Gastrocnemius medialis (tissue), 4 donors: ENCODE measurements around the gene MAP2K6. TPM values are rescaled to one million over a fixed set of nuclear protein-coding genes. Genes with fewer than 3 reads are reported as not detected.

ENCODE experiments used
- ATAC-seq, 2 donors: fragments of 150-250 bp; one replicate each; pipeline ENCODE4 v1.9.1; 2016
- DNase-seq, 2 donors: peaks; one replicate each; pipeline ENCODE4 v3.0.0-alpha.2; 2019
- H3K27ac ChIP-seq, 4 donors: fragments of 200-600 bp; sonication (generic); 1 replicate in 1 of 4; 2 replicates in 3 of 4; pipeline ENCODE4 v1.5.1; 2016 to 2018; ENCODE audit warnings: mild to moderate bottlenecking in 2 of 4, moderate library complexity in 1 of 4
- H3K27me3 ChIP-seq, 3 donors: fragments of 200-600 bp; sonication (generic) in 2 of 3; 1 replicate in 1 of 3; 2 replicates in 2 of 3; pipeline versions ENCODE4 v1.5.1 to v1.6.0; 2016 to 2019; ENCODE audit warnings: mild to moderate bottlenecking in 1 of 3, moderate library complexity in 1 of 3
- H3K36me3 ChIP-seq, 2 donors: fragments of 200-600 bp; sonication (generic) in 1 of 2; one replicate each; pipeline ENCODE4 v1.5.1; 2017 to 2018
- H3K4me1 ChIP-seq, 2 donors: fragments of 200-600 bp; sonication (generic) in 1 of 2; one replicate each; pipeline ENCODE4 v1.5.1; 2016 to 2017; ENCODE audit warnings: mild to moderate bottlenecking in 2 of 2
- H3K4me3 ChIP-seq, 4 donors: fragments of 200-600 bp; sonication (generic) in 3 of 4; 1 replicate in 1 of 4; 2 replicates in 3 of 4; pipeline ENCODE4 v1.5.1; 2016 to 2019; ENCODE audit warnings: mild to moderate bottlenecking in 2 of 4
- H3K9me3 ChIP-seq, 3 donors: fragments of 200-600 bp; sonication (generic) in 2 of 3; 1 replicate in 1 of 3; 2 replicates in 2 of 3; pipeline ENCODE4 v1.5.1; 2016 to 2019
- CTCF ChIP-seq, 5 experiments: fragments of 450-650 bp in 3 of 5; fragments of 200-600 bp in 2 of 5; sonication (generic) in 2 of 5; IDR thresholded peaks in 4 of 5; conservative IDR thresholded peaks in 1 of 5; 1 replicate in 4 of 5; 2 replicates in 1 of 5; pipeline ENCODE4 v1.5.1; 2016 to 2019; ENCODE audit warnings: antibody characterized with exemption in 5 of 5, mild to moderate bottlenecking in 3 of 5, moderate library complexity in 3 of 5
- POLR2A ChIP-seq, 2 donors: fragments of 450-650 bp; IDR thresholded peaks; one replicate each; pipeline ENCODE4 v1.6.1; 2017; ENCODE audit warnings: antibody characterized with exemption in 2 of 2, mild to moderate bottlenecking in 2 of 2, moderate library complexity in 2 of 2
- in situ Hi-C, 4 donors: fragments of 200-750 bp; cut with MboI; loops; one replicate each; pipeline versions ENCODE4 v1.15.0 to v1.8.0; 2017; ENCODE audit warnings: low sequenced_read_pairs in 4 of 4
- intact Hi-C: fragments of 100-400 bp; cut with DNase I; formaldehyde crosslinking; loops from one replicate; pipeline ENCODE4 v1.15.1; 2023; ENCODE audit warnings: low total_unique reads
- total RNA-seq, 4 donors: library from RNA; depleted of rRNA; stranded (reverse); fragments of >200 nt; gene quantifications; one replicate each; pipeline versions ENCODE4 v1.1.0 to v1.2.3, GENCODE V29; 2016

MAP2K6 gene
- total RNA-seq, 4 donors from 2014 or later = 35.1 to 351 (median 223) TPM

DNA sequence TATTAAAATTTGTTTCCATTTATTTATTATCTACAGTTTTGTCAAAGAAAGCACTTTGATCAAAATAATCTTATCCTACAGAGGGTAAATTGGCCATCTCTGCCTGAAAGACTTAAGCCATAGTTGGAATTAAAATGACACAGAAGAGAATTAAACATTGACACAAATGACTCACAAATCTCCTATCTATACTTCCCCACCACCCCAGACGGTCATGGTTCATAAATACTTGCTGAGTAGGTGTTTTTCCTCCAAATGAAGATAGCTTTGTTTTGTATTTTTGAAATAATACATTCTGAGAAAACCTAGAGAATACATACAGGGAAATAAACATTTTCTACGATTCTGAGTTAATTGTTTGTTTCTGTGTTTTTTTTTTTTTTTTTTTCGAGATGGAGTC, 142.8 kb downstream of the MAP2K6 start:
- Histone ChIP-seq H3K27ac (no peak overlapping the region), H3K4me1 (peaks cover 12 to 22% of the 10 kb centered on the region in 2 donors), H3K36me3 (no peaks in the 10 kb centered on the region), H3K4me3 (no peak overlapping the region), H3K27me3 (no peaks in the 10 kb centered on the region), H3K9me3 (no peaks in the 10 kb centered on the region)
- TF ChIP-seq CTCF (IDR thresholded peaks at IDR 0.05 in 4 of 5, conservative IDR thresholded peaks at IDR 0.05 in 1 of 5) = no peak
- no peak for TF ChIP-seq POLR2A (IDR thresholded peaks at IDR 0.05)
- ATAC-seq (no peak), DNase-seq (no peak)
- intact Hi-C loops = no loop called here
- in situ Hi-C loops = loop anchor here in 1 of 4 donors (25.0 kb wide), 1 partner anchor 605 kb away; the partner anchor contains the start of gene KCNJ2

DNA sequence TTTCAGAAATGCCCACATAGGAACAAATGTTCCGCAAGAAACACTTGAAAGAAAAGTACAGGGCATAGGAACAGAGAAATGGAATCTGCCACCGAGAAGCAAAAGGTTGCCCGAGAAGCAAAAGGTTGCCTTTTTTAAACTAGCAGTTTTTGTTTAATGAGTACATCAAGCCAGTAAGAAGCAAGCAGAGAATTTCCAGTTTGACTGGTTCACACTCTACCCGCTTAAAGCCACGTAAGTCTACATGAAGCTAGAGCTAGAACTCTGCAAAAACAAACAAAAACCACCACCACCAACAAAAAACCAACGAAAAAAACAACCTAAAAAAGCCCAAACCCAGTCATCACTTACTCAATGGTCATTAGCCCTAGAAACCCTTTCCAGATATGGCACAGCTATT, 144.3 kb downstream of the MAP2K6 start:
- H3K36me3 ChIP-seq = no peaks in the 10 kb centered on the region
- no peaks in the 10 kb centered on the region for H3K27me3 ChIP-seq
- in situ Hi-C loops = loop anchor here in 1 of 4 donors (25.0 kb wide), 1 partner anchor 604 kb away; the partner anchor contains the start of gene KCNJ2
- H3K9me3 ChIP-seq = no peaks in the 10 kb centered on the region
- H3K4me1 ChIP-seq = peaks cover 12 to 22% of the 10 kb centered on the region in 2 donors
- TF ChIP-seq CTCF (IDR thresholded peaks at IDR 0.05 in 4 of 5, conservative IDR thresholded peaks at IDR 0.05 in 1 of 5) = no peak
- no peak for TF ChIP-seq POLR2A (IDR thresholded peaks at IDR 0.05)
- H3K4me3 ChIP-seq = no peak overlapping the region
- DNase-seq (no peak), ATAC-seq (no peak)
- peak overlapping the region in 2 of 4 donors; percentile 55 to 64 for H3K27ac ChIP-seq
- intact Hi-C loops = no loop called here

DNA sequence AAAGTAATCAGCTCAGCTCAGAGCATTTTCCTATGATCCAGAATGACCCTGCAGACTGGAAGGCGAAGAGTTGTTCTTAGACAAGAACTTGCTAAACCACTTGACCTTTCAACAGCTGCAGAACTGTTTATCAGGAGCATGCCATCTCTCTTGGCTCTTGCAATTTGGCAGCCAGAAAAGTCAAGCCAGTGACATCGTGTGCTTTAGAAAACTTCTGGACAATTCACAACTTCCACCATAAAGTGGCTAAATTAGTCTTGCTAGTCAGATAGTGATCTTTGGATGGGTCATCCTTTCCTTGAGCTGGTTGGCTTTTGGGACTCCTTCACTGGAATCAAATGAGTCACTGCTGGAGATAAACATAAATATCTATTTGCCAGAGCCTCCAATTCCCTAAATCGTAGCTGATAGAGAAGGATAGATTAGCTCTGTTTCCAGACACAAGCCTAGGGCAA, 146.5 kb downstream of the MAP2K6 start:
- Histone ChIP-seq H3K4me1 (peaks cover 12 to 18% of the 10 kb centered on the region in 2 donors), H3K9me3 (no peaks in the 10 kb centered on the region), H3K27ac (peak overlapping the region; percentile 73 to 87 (median 82)), H3K27me3 (no peaks in the 10 kb centered on the region), H3K4me3 (no peak overlapping the region), H3K36me3 (no peaks in the 10 kb centered on the region)
- ATAC-seq (peak; percentile 93 to 95), DNase-seq (peak; percentile 65 to 77)
- no peak for TF ChIP-seq CTCF (IDR thresholded peaks at IDR 0.05 in 4 of 5, conservative IDR thresholded peaks at IDR 0.05 in 1 of 5)
- intact Hi-C loops = no loop called here
- in situ Hi-C loops = loop anchor here in 3 of 4 donors (10.0 to 25.0 kb wide), 3 partner anchors 584 to 994 kb away; partner anchors contain the start of gene KCNJ2 (in 1 of the 3)

DNA sequence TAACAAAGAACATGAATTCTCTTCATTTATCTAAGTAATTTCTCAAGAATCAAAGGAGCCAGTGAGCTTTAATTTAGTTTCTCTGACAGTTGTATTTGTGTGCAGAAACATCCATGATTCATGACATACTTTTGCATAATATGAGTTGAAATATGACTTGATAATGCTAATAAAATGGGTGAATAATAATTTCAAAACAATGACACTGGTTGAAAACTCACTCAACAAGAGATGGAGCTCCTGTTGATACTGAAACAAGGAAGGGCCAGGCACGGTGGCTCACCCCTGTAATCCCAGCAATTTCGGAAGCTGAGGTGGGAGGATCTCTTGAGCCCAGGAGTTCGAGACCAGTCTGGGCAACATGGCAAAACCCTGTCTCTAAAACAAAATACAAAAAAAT, 147.0 kb downstream of the MAP2K6 start:
- Histone ChIP-seq H3K9me3 (no peaks in the 10 kb centered on the region), H3K36me3 (no peaks in the 10 kb centered on the region), H3K27ac (peak overlapping the region; percentile 73 to 87 (median 82)), H3K4me1 (peaks cover 12 to 20% of the 10 kb centered on the region in 2 donors), H3K27me3 (no peaks in the 10 kb centered on the region), H3K4me3 (no peak overlapping the region)
- intact Hi-C loops = no loop called here
- in situ Hi-C loops = loop anchor here in 3 of 4 donors (10.0 to 25.0 kb wide), 3 partner anchors 583 to 993 kb away; partner anchors contain the start of gene KCNJ2 (in 1 of the 3)
- no peak for ATAC-seq
- TF ChIP-seq CTCF (IDR thresholded peaks at IDR 0.05 in 4 of 5, conservative IDR thresholded peaks at IDR 0.05 in 1 of 5) = no peak
- TF ChIP-seq POLR2A (IDR thresholded peaks at IDR 0.05) = no peak
- no peak for DNase-seq
